Hematopoietic multipotent progenitor cell (in vitro differentiated cells): ENCODE measurements around the gene C16orf96. TPM values are rescaled to one million over a fixed set of nuclear protein-coding genes. Genes with fewer than 3 reads are reported as not detected.

Experiments used
- DNase-seq, 3 donors: peaks; one replicate each; pipeline ENCODE4 v3.0.0-alpha.2; 2011 to 2015; ENCODE audit warnings: low read depth in 2 of 3, low spot score in 2 of 3
- total RNA-seq: library from RNA; depleted of rRNA; stranded (reverse); fragments of >200 nt; gene quantifications from one replicate; pipeline ENCODE4 v1.2.3, GENCODE V29; 2012

Gene C16orf96
- total RNA-seq, 1 donor: 0.27 TPM

- no peak for DNase-seq
Observed at GRCh38 chr16:4524571-4524970, 31.6 kb upstream of the C16orf96 start.

- DNase-seq: no peak
Observed at GRCh38 chr16:4525069-4525468, 31.1 kb upstream of the C16orf96 start.

DNA sequence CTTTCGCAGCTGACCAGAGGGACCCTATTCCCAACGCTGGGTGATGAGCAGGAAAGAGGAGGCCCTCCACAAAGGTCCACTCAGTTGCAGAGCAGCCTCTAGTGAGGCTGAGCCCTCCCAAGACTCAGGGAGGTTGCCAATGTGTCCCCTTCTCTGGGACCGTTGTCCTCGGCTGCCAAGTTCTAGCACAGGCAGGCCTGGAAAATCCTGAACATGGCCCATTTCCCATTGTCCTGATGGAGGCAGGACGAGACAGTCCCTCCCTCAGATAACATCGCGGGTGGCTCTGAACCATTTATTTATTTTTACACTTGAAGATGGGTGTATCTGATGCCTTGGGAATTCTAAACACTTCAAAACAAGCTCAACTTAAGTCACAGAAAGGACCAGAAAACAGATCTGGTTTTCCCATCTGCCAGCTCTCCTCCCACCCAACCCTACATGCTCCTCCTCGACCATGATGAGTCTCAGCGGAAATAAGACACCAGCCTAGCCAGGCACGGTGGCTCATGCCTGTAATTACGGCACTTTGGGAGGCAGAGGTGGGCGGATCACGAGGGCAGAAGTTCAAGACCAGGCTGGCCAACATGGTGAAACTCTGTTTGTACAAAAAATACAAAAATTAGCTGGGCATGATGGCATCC is 30.4 kb upstream of the C16orf96 start:
- no peak for DNase-seq

DNA sequence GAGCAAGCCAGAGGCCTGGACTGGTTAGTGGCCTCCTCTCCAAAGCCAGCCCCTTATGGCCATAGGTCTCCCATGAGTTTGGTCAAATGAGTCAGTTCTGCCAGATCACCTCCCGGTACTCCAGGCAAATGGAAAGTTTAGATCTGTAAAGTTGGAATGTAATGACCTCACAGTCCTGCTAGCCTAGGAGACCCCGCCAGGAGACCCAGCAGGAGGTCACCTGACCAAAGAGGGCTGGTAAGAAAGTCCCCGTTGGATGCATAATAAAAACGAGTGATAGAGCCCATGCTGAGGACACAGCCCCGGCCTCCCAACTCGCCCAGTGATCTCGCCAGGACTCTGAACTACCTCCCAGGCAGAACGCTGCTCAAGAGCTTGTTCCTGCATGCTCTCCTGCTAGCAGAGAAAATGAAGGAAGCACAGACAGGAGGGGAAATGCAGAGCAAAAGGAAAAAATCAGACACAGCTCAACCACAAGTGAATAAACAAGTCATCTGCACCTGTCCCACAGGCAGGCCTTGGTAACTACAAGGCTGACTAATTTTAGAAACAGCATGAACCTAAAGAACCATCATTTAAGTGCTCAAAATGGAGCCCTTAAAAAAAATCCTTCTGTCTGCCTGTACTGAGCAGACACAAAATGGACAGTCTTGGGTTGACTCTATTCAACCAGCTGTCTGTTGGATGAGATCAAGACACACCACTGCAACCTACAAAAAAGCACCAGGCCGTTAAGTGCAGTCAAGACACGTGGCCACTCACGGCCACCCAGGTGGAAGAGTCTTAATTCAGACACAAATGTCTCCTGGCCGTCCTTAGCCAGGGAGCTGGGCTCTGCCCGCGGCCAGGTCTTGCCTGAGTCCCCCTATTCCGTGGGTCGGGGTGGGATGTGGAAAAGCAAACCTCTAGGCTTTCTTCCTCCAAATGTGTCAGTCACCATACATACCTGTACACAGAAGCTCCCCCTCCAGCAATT is 26.8 kb upstream of the C16orf96 start:
- DNase-seq: peak in 1 of 3 donors; percentile 37

GRCh38 chr16:4531811-4532210 is 24.3 kb upstream of the C16orf96 start:
- no peak for DNase-seq

- DNase-seq: no peak
Observed at GRCh38 chr16:4532238-4532637, 23.9 kb upstream of the C16orf96 start.

GRCh38 chr16:4533490-4533889 is 22.6 kb upstream of the C16orf96 start:
- DNase-seq: no peak

DNA sequence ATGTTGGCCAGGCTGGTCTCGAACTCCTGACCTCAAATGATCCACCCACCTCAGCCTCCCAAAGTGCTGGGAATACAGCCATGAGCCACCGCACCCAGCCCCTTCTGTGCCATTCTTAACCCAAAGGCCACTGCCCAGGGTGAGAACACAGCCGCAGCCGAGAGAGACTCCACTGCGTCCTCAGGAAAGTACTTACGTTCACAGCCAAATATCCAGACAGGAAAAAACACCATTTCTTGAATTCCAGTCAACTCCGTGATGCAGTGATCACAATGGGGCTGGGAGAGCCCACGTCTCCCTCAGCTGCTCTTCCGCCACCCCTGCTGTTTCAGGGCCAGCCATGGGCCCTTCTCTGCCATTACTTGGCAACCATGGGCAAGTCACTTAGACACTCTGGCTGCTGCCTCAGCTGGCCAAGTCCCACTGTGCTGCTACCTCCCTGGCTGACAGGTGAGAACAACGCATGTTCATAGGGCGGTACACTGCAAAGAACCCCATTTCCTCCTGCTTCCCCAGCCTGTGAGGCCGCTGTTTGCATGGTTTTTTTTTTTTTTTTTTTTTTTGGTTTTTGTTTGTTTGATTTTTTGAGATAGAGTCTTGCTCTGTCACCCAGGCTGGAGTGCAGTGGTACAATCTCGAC is 21.9 kb upstream of the C16orf96 start:
- no peak for DNase-seq

- DNase-seq: no peak
Observed at GRCh38 chr16:4535627-4536108, 20.5 kb upstream of the C16orf96 start.

GRCh38 chr16:4536391-4537106 is 19.6 kb upstream of the C16orf96 start:
- DNase-seq: no peak

DNA sequence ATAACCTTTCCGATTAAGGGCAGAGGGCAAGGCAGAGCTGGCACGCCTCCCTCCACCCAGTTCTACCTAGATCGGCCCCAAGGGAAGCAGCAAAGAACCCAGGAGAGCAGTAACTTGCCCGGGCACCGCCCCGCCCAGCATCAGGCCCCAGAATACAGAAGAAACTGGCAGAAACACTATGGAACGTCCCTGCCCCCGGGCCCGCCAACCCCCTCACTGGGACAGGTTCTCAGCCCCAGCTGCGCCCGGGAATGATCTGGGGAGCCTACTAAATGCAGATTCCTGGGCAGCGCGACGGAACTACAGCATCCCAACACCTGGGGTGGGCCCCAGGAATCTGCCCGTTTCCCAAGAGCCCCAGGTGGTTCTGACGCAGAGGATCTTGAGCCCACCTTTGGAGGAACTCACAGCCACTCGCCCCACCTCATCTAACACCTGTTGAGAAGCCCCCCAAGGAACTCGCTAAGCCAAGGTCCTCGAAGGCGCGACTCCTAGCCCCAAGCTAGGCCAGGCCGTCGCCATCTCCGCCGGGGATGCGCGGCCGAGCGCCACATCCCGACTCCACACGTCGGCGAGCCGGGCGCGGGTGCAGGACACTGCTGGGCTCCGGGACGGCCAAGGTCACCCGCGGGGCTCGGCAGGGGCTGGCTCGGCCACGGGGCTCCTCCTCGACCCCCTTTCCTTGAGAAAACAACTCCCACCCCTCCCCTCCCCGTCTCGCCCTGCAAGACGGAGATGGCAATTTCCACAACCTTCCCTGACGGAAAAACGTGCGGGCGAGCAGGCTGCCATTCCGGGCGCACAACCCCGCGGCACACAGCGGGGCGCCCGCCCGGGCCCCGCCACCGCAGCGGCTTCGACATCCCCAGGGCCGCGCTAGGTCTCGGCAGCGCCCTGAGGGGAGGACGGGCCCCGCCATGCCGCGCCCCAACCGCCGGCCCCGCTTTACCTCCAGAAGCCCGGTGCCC is 18.5 kb upstream of the C16orf96 start:
- DNase-seq: no peak

GRCh38 chr16:4538350-4539235 is 17.5 kb upstream of the C16orf96 start, which contains the start of gene CDIP1:
Gene CDIP1 (minus strand): TSS chr16:4538773. CDS start chr16:4514130, 24,643 bp downstream.
- peak; percentile 92 to 97 (median 97) for DNase-seq

DNA sequence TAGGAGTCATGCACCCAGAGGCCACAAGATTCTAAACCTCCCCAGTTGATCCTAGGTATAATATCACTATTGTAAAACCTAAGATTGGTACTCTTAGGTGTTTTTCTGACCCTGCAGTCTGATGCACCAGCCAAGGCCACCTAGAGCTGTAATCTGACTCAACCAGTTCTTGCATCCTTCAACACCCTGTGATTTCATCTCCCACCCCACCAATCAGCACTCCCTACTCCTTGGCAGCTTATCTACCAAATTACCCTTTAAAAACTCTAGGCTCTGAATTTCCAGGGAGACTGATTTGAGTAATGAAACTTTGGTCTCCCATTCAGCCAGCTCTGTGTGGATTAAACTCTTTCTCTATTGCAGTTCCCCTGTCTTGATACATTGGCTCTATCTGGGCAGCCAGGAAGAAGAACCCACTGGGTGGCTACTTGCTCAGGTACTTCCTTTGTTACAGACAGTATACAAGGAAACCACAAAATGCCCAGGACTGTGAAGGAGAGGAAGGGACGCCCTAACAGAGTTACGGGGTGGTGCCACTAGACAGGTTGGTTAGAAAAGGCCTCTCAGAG is 16.3 kb upstream of the C16orf96 start:
- no peak for DNase-seq

GRCh38 chr16:4544473-4544872 is 11.7 kb upstream of the C16orf96 start:
- DNase-seq: no peak

GRCh38 chr16:4548124-4548523 is 8.0 kb upstream of the C16orf96 start:
- DNase-seq: no peak

GRCh38 chr16:4550591-4550990 is 5.5 kb upstream of the C16orf96 start:
- no peak for DNase-seq

DNA sequence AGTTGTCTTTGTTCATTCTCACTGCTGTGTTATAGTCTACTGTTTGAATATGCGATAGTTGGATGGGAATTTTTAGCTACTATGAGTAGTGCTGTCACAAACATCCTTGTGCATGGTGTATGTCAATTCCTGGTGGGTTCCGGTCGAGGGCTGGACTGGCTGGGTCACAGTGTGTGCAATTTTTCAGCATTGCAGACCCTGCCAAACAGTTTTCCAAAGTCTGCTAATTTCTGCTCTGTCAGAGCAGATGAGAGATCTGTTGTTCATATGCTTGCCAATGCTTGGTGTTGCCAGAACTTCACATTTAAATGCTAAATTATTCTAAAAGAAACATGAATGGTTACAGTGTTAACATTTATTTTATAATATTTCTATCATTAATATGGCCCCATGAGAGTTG is 3.6 kb upstream of the C16orf96 start:
- DNase-seq: no peak

DNA sequence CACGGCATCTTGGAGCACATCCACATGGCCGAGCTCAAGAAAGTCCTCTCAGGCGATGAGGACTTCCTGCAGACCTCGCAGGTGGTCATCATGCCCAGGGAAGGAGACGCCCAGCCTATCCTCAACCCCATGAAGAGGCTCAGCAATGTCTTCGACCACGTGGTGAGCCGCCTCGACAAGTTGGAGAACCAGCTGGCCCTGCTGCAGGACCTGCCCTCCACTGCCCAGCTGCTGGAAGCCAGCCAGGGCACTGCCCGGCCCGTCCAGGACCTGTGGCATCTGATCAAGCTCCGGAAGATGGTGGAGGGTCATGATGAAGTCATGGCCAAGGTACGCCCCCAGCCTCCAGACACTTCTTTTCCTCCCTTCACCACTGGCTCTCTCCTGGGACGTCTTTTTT is 440 bp downstream of the C16orf96 start:
- no peak for DNase-seq
